Activated naive CD8-positive, alpha-beta T cell treated with anti-CD3 and anti-CD28 coated beads, Interleukin-2, amount 50 U/mL, for 16 hours (primary cell): ENCODE measurements around the gene LTC4S.
"Not testable (repeated sequence)": the region's sequence is repeated elsewhere in the genome, so short reads cannot be mapped to it uniquely, and the experiment has no call there.

Experiments used
- DNase-seq: peaks from one replicate; pipeline ENCODE4 v3.0.0-alpha.2; 2020; ENCODE audit warnings: low read depth, low spot score

Gene LTC4S, protein sequence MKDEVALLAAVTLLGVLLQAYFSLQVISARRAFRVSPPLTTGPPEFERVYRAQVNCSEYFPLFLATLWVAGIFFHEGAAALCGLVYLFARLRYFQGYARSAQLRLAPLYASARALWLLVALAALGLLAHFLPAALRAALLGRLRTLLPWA

DNA sequence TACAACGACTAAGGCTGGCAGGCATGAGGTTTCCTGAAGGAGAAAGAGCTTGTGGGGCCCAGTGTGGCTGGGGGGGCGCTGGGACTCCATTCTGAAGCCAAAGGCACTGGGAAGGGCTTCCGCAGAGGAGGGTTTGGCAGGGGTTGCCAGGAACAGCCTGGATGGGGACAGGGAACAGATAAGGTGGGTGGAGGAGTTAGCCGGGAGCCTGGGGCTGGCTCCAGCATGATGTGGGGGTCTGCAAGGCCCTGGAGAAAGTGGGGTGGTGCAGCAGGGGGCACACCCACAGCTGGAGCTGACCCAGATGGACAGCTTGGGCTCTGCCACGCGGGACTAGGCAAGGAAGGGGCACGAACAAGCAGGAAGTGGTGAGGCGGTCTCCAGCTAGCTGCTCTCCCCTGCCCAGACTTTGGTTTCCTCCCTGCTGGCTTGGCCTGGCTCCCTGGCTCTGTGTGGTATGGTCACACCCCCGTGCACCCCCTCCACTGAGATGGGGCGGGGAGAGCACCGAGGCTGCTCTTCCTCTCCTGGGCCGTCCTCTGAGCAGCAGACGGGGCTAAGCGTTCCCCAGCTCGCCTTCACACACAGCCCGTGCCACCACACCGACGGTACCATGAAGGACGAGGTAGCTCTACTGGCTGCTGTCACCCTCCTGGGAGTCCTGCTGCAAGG, at the start of gene LTC4S:
TSS of gene LTC4S (plus strand) at position 519 of the 672 bp plus-strand sequence. CDS start at position 614, 95 bp downstream.
- no peak for DNase-seq

DNA sequence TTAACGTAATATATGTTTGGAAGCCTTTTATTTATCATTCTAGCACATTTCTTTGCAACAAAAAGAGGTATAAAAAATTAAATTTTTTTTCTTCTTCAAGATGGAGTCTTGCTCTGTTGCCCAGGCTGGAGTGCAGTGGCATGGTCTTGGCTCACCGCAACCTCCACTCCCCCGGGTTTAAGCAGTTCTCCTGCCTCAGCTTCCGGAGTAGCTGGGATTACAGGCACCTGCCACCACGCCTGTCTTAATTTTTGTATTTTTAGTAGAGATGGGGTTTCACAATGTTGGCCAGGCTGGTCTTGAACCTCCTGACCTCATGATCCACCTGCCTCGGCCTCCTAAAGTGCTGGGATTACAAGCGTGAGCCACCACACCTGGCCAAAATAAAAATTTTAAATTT, 49.7 kb upstream of the LTC4S start:
- not testable (repeated sequence) for DNase-seq

DNA sequence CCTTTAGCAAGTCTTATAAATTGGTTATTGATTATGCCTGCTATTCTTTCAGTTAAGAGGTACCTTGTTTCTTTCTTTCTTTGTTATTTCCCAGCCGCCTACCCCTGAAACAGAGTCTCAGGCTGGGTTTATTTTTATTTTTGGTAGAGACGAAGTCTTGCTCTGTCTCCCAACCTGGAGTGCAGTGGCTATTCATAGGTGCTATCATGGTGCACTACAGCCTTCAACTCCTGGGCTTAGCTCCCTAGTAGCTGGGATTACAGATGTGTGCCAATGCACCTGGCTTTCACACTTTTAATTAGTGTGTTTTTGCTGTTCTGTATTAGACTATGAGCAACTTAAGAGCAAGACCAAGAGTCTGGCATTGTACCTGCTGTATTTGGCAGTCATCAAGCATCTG, 46.9 kb upstream of the LTC4S start:
- DNase-seq = no peak

DNA sequence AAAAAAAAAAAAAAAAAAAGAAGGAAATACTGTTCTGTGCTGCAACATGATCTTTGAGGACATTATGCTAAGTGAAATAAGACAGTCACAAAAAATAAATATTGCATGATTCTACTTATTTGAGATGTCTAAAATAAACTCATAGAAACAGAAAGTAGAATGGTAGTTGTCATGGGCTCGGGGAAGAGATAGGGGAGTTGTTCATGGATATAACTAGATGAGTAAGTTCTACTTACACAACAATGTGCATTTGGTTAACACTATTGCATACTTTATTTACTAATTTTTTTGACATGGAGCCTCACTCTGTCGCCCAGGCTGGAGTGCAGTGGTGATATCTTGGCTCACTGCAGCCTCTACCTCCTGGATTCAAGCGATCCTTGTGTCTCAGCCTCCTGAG, 46.0 kb upstream of the LTC4S start:
- no peak for DNase-seq

DNA sequence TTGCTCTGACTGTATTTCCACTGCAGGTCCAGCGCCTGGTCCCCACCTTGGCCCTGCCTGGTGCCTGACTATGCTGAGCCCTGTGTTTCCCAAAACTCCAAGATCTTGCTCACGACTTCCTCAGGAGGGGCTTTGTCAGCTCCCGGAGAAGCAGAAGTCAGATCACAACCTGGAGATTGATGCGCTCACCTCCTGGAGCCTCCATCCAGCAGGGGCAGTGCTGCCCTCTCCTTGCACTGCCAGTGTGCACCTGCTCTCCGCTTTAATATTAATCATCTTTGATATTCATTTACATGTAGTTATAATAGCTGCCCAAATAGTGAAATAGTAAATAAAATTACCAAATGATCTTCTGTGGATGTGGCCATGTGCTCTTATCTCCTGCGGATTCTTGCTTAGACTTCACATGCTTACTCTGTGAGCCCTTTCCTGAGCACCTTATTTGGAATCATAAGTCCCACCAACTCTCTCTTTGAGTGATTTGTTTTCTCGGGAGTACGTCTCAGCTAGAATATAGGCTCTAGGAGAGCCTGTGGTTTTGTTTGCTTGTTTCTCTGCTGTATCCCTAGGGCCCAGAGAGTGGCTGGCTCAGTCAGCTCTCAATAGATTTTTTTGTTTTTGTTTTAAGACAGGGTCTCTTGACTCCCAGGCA, 43.8 kb upstream of the LTC4S start:
- no peak for DNase-seq

DNA sequence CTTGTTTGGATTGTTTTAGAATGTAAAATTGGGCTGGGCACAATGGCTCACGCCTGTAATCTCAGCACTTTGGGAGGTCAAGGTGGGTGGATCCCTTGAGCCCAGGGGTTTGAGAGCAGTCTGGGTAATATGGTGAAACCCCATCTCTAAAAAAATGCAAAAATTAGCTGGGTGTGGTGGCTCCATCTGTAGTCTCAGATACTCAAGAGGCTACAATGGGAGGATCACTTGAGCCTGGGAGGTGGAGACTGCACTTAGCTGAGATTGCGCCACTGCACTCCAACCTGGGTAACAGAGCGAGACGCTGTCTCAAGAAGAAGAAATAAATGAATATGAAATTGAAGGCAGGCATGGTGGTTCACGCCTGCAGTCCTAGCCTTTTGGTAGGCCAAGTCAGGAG, 39.8 kb upstream of the LTC4S start:
- no peak for DNase-seq

DNA sequence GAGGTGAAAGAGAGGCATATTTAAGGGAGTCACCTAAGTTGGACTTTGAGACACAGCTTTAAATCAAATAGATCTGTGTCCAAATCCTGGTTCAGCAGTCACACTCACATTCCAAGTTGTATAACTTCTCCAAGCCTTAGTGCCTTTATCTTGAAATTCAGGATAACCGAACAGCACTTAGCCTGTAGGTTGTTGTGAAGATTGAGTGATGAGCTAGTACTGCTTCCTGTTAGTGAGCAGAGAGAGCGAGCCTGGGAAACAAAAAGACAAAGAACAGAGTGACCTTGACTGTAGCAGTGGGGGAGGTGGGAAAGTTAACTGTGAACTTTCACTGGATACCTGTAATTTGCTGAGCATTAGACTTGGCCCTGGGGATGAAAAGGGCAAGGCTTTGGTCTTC, 38.8 kb upstream of the LTC4S start:
- DNase-seq = no peak

DNA sequence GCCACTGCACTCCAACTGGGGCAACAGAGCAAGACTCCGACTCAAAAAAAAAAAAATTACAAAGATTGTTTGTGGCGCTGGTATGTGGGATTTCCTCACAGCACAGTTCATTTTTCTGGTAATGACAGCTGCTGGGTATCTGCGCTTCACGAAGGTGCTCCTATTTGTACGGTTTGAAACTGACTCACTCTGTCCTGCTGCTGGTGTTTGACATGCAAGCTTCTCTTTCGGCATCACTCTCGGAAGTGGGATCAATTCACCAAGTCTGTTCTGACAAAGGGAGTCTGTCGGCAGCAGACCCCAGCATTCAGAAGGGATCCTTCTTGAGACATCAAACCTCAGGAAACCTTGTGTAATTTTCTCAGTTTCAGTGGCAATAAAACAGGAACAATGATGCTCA, 34.8 kb upstream of the LTC4S start:
- DNase-seq = no peak

DNA sequence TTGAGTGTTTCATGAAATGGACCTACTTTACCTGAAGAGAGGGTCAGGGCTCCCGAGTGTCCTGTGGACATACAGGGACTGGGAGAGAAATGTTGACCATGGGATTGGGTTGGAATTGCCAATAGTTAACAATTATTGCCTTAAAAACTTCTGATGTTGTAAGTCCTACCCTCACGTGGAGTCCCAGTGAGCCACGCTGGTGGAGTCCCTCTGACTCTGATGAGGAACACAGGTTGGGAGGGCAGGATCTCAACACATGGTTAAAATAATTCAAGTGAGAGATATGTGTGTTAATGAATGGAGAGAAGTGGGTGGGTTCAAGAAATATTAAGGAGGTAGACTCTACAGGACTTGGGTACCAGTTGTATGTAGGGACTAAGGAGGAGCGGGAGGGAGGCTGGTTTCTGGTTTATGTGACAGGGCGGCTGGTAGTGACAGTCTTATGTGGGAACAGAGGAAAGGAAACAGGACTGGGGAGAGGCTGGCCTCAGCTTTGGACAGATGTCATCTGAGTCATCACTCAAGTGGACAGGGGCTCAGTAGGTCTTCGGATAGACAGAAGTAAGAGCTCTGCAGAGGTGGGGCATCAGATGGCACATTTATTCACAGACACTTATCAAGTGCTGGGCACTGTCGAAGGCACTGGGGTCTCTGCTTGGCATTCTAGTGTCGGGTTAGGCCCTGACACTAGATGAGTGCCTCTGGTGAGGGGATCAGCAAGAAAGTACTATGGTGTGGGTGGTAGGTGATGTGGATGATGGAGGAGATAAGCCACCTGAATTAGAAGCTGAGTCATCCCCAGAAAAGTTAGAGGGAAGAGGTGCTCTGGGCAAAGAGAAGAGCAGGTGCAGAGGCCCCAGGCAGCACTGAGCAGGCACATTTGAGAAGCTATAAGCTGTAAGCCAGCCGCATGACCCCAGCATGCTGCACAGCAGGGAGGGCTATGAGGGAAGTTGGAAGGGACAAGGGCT, 33.9 kb upstream of the LTC4S start:
- DNase-seq = no peak

DNA sequence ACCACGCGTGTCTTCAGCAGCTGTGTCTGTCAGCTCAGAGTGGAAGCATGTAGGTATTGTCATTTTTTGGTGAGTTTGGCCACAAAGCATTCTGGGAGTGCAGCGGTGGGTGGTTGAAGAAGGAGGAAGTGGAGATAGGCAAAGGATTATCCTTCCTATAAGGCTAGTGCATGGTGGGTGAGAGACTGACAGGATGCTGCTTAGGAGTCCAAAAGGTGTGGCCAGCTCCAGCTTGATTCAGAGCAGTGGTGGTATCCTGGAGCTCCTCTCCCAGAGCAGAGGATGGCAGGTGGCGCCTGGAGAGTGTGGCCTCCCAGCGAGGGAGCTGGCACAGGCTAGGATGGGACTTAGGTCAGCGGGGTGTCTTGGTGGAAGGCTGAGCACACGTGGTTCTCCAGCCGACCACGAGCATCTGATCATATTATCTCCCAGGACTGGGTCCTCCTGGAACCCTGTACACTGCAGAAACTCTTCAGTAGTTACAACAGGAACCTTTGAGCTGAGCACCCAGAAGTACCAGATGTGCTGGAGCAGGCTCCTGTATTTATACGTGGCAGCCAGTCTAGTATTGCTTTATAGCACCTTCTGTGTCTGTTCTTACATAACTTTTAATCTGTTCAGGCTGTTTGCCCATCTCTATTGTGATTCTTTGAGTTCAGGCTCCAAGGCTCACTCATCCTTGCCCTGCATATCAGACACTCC, 31.6 kb upstream of the LTC4S start:
- DNase-seq = no peak

DNA sequence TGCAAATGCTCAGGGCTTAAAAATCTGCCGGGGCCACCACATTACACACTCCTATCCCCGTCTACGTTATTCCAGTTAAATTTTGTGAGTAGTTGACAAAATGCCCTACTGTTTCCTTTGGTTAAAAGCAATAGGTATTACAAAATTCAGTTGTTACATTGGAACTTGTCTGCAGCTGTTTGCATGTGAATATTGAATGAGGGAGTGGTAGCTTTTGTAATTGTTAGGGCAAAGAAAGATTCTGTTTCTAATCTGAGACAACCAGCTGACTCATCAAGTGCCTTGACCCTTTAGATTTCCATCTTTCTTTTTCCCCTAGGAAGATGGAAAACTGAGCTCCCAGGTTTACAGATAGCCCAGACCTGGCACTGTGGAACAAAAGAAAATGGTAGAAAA, 31.0 kb upstream of the LTC4S start:
- DNase-seq = no peak

DNA sequence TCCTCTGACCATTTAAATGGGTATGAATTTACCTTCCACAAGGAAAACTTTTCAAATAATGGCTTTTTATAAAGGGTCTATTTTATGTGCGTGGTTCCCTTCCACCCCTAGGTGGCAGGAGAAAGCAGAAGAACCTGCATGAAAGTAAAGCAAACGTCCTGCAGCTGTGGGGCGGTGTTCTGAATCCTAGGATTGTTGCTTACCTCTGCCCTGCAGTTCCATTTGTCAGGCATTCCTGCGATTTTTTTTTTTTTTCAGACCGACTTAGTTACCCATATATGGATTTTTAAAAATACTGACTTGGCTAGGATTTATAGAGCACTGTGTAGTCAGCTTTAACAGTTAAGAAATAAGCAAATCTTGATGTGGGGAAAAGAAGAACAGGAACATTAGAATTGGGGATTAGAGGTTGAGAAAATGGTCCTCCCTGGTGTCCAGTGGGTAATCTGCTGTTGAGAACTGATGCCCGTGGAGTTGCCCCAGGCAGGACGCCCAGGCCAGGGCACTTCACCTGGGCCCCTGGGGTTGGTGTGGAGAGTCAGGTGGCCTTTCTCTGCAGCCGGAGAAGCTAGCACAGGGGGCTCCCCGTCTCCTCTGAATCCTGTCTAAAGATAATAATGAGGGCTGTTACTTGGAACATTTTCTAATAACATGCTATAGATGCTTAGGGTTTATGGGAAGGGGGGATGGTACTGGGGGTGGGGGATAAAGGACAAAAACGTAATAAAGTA, 30.4 kb upstream of the LTC4S start:
- DNase-seq = no peak

DNA sequence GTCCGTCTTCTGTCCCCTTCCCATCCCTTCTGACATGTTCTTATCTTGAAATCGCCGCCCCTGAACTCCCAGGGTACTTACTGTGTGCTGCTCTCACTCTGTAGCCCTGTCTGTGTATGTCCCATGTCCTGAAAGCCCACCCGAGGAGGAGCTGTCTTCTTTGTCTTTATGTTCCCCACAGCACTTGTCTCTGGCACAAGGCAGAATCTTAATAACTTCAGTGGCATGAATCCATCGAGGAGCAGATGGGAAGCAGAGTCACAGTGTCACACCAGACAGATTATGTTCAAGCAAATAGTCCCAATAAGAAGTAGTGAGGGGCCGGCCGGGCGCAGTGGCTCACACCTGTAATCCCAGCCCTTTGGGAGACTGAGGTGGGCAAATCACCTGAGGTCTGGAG, 29.7 kb upstream of the LTC4S start:
- no peak for DNase-seq

DNA sequence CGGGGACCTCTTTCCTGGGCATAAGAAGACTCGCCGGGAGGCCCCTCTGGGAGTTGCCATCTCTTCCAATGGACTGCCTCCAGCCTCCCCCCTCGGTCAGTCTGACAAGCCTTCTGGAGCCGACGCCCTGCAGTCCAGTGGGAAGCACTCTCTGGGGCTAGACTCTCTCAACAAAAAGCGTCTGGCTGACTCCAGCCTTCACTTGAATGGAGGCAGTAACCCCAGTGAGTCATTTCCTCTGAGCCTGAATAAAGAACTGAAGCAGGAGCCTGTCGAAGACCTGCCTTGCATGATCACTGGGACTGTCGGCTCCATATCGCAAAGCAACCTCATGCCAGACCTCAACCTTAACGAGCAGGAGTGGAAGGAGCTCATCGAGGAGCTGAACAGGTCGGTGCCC, 28.4 kb upstream of the LTC4S start:
- DNase-seq = no peak

DNA sequence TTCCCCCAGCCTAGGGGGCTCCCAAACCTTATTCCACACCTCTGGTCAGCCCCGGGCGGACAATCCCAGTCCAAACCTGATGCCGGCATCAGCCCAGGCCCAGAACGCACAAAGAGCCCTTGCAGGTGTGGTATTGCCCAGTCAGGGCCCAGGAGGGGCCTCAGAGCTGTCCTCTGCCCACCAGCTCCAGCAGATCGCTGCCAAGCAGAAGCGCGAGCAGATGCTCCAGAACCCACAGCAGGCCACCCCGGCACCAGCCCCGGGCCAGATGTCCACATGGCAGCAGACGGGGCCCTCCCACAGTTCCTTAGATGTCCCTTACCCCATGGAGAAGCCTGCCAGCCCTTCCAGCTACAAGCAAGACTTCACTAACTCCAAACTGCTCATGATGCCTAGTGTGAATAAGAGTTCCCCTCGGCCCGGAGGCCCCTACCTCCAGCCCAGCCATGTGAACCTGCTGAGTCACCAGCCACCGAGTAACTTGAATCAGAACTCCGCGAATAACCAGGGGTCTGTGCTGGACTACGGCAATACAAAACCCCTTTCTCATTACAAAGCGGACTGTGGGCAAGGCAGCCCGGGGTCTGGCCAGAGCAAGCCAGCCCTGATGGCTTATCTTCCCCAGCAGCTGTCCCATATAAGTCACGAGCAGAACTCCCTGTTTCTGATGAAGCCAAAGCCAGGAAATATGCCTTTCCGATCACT, 27.6 kb upstream of the LTC4S start:
- DNase-seq = no peak

DNA sequence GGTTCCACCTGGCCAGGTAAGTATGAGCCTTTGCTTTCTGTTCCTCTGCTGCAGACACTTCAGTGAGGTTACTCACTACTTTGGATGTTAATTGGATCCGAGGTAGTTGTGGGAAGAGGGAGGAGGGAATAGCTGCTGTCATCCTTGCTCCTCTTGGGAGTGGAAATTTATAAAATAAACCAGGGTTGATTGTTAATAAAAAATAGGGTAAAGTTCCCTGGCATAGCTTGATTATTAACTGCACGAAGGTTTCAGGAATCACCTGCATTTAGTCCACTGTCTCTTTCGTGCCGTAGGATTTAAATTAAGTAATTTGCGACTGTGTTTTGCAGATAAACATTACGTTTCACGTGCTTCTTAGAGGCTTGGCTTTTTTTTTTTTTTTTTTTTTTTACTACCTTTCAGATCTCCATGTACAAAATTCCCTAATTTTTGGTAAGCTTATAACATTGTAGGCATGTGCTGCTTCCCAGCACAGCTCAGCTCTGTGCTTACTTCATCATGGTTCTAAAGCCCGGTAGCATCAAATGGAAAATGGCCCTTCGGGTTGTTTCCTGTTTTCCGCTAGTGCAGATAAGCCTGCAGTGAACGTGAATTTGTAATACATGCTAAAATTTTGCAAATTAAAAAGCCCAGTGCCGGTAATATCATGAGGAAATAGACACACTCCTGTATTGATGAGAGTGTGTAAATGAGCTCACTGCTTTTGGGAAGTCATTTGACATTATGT, 26.9 kb upstream of the LTC4S start:
- DNase-seq = no peak

DNA sequence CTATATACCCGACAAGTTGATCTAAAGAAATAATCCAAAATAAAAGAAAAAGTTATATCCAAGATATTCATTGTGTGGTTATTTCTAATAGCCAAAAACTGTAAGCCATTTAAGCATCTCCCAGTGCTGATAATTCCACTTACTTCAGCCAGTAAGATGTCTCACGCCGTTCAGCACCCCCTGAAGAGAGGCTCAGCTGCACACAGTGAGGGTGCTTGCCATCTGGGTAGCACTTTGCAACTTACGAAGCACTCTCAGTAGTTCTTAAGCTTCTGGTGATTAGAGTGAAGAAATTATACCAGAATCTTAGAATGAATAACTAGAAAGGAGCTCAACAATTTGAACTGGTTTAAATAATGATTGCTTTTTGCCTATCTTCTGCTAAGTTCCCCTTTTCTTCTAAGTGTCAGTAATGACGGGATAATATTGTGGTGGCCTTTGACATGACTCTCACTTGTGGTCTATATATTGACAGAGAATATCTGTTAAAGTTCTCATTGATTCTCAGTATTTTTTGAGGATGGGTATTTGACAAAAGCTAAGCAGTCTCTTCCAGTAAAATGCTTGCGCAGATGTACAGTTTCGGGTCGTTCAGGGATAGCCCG, 26.2 kb upstream of the LTC4S start:
- no peak for DNase-seq

DNA sequence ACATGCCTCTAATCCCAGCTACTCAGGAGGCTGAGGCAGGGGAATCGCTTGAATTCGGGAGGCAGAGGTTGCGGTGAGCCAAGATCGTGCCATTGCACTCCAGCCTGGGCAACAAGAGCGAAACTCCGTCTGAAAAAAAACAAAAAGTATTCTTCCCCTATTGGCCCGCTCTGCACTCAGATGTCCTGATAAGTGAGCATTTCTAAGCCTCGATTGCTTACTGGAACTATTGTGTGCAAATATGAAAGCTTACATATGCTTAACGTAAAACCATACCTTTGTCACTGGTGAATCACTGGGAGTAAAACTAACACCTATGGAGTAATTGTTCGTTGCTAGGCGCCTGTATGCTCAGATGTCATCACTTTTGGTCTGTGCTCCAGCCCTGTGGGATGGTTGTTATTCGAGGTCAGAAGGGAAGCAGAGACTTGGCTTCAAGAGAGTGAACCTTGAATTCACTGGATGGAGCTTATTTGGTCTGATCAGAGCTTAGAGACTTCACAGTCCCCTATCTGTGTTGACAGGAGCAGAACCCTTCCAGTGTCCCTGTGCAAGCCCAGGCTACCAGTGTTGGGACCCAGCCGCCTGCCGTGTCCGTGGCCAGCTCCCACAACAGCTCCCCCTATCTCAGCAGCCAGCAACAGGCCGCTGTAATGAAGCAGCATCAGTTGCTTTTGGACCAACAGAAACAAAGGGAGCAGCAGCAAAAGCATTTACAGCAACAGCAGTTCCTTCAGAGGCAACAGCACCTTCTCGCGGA, 25.3 kb upstream of the LTC4S start:
- no peak for DNase-seq
